Measurements from ENCODE around the gene CARM1.
A peak's percentile ranks its signal among the peaks of the same experiment; 100 is the strongest.

The CARM1 gene

DNA sequence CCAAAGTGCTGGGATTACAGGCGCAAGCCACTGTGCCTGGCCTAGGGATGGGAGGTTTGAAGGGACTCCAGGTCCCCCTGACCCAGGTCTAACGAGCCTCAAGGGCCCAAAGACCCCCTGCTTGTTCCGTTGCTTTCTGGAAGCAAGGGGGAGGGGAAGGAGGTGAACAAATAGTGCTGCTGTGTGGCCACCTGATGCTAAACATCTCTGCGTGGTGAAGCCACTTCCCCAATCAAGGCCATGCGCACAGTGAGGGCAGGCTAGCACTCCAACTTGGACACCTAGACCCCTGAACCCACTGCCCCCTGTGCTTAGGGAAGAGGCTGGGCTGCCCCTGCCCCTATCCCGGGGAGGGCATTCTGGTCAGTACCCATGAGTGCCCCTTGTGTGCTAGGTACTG is 24.0 kb downstream of the CARM1 start:
- Mint-ChIP-seq H3K4me1 (peaks cover 12 to 38% of the 10 kb centered on the region in 2 donors), H3K4me3 (peak overlapping the region in 1 of 2 donors; percentile 52), H3K9me3 (no peaks in the 10 kb centered on the region), H3K27me3 (no peaks in the 10 kb centered on the region), H3K27ac (no peak overlapping the region), H3K36me3 (peaks cover 5 to 28% of the 10 kb centered on the region in 2 donors)
- DNase-seq (no peak), ATAC-seq (replicated peaks) (no peak)

DNA sequence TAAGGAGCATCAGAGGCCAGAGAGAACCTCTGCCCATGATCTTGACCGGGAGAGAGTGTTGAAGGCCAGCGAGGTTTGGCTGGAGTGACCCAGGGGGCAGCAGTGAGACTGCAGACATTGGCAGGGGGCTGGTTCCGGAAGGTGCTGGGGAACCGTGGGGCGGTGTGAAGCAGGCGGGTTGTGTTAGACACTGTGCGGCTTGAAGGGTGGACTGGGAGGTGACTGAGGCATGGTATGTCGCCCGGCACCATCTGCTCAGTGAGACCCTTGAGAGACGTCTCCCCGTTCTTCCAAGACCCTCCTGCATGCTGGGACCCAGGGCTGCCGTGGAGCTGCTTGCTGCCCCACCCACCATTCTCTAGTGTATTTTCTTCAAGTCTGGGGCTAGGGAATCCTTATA is 24.6 kb downstream of the CARM1 start:
- ATAC-seq (replicated peaks) (no peak), DNase-seq (no peak)
- Mint-ChIP-seq H3K27me3 (no peaks in the 10 kb centered on the region), H3K4me1 (peaks cover 12 to 38% of the 10 kb centered on the region in 2 donors), H3K4me3 (no peak overlapping the region), H3K9me3 (no peaks in the 10 kb centered on the region), H3K36me3 (peaks cover 5 to 28% of the 10 kb centered on the region in 2 donors), H3K27ac (no peak overlapping the region)

DNA sequence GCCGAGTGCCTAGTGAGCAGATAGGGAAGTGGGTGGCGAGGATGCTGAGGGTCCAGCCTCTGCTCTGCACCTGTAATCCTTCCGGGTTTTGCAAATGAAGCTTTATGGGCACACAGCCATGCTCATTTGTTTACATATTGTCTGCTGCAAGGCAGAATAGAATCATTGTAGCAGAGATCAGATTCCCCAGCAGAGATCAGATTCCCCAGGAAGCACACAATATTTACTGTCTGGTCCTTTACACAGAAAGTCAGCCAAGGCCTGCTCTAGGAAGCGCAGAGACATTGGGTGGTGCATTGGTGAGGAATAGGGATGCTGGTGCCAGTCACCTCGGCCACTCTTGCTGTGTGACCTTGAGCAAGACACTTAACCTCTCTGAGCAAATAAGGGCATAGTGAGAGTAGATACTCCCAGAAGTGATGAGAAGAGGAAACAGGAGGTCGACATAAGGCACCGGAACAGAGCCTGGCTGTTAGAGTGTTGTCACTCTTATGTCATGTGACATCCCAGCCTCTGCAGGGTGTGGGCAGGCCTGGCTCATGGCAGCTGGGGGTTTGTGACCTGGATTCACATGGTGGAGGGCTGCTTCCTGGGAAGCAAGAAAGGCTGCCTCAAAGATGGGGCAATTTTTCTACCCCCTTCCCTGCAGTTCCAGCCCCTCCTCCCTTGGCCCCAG is 25.6 kb downstream of the CARM1 start:
- no peak for DNase-seq
- ATAC-seq (replicated peaks): peak in 1 of 2 donors; percentile 48
- no peaks in the 10 kb centered on the region for H3K9me3 Mint-ChIP-seq
- H3K36me3 Mint-ChIP-seq: peaks cover 6 to 24% of the 10 kb centered on the region in 2 donors
- H3K27ac Mint-ChIP-seq: no peak overlapping the region
- no peaks in the 10 kb centered on the region for H3K27me3 Mint-ChIP-seq
- H3K4me1 Mint-ChIP-seq: peaks cover 12 to 38% of the 10 kb centered on the region in 2 donors
- no peak overlapping the region for H3K4me3 Mint-ChIP-seq

DNA sequence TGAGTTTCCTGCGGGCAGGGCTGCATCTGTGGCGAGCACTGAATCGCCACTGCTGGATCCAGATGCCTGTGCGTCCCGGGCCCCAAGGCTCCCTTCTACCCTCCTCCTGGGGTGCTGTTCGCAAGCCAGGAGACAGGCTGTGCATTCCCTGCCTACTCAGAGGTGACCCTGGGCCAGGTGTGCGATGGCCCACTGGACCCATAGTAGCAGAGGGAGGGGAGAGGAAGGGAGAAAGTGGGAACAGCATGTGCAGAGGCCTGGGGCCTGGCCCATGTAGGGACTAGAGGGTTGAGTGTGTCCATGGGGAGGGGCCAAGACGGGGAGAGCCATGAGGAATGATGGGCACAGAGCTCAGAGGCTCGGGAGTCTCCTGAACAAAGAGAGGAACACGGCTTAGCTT is 27.3 kb downstream of the CARM1 start:
- no peak for ATAC-seq (replicated peaks)
- peaks cover 14 to 38% of the 10 kb centered on the region in 2 donors for H3K4me1 Mint-ChIP-seq

DNA sequence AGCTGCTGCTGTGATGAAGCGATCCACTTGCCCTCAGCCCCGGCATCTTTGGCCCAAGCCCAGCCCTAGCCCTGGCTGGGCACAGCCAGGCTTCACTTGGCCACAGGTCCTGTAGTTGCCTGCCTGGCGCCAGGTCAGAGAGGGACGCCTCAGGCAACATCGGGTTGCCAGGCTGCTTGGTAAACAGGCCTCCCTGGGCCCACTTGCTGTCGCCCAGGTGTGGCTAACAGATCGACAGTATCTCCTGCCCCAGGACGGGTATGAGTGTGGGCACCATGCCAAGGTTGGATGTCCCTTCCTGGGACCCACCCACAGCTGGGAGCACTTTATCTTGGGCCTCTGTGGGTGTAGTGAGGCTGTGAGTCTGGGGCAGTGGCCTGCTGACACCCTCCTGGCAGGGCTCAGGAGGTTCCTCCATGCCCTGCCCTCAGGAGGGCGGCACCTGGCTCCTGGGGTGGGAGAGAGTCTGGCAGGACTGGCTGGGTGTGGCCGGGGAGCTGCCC is 27.8 kb downstream of the CARM1 start:
- DNase-seq: no peak
- Mint-ChIP-seq H3K9me3 (no peaks in the 10 kb centered on the region), H3K4me1 (peaks cover 17 to 34% of the 10 kb centered on the region in 2 donors), H3K27ac (no peak overlapping the region), H3K27me3 (no peaks in the 10 kb centered on the region), H3K4me3 (no peak overlapping the region), H3K36me3 (peaks cover 11 to 40% of the 10 kb centered on the region in 2 donors)
- ATAC-seq (replicated peaks): no peak

More for the DNA sequence above, 27.3 kb downstream of the CARM1 start:
- peaks cover 14 to 36% of the 10 kb centered on the region in 2 donors for H3K36me3 Mint-ChIP-seq
- DNase-seq: no peak
- no peaks in the 10 kb centered on the region for H3K9me3 Mint-ChIP-seq
- H3K4me3 Mint-ChIP-seq: no peak overlapping the region
- no peak overlapping the region for H3K27ac Mint-ChIP-seq
- no peaks in the 10 kb centered on the region for H3K27me3 Mint-ChIP-seq

DNA sequence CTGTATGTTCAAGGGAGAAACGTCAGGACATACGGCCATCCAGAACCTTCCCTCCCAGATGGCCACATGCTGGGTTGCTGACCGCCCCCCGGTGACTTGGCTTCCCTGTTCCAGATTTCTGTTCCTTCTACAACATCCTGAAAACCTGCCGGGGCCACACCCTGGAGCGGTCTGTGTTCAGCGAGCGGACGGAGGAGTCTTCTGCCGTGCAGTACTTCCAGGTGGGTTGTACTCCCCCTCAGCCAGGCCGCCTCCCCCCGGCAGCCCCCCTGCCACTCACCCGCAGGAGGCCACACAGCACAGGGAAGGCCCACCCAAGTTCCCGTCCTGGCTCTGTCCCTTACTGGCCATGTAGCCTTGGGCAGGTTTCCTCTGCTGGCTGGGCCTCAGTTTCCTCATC is 36.6 kb downstream of the CARM1 start:
- Mint-ChIP-seq H3K4me3 (no peak overlapping the region), H3K4me1 (peaks cover 0 to 7% of the 10 kb centered on the region in 2 donors), H3K27ac (no peak overlapping the region), H3K9me3 (no peaks in the 10 kb centered on the region), H3K36me3 (peaks cover 32 to 66% of the 10 kb centered on the region in 2 donors), H3K27me3 (no peaks in the 10 kb centered on the region)
- ATAC-seq (replicated peaks) (no peak), DNase-seq (no peak)

DNA sequence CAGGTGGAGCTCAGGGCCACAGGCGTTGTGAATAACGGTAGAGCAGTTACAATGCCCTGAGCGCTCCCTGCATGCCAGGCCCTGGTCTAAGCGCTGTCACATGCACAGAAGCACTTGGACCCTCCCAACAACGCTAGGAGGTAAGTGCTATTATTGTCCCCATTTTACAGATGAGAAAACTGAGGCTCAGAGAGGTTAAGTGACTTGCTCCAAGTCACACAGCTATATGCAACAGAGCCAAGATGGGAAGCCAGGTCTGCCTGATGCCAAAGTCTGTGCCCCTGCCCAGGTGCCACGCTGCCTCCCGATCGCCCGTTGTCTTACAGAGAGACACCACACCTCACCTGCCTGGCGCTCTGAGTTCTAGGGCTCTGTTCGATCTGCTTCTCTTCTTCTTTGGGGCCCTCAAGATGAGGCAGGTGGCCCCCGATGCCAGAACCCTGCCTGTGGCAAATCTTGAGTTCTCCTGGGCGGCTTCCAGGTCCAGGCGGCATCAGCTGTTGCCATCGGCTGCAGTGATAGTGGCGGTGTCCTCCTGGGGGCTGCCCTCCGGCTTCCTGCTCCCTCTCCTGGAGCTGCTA is 37.1 kb downstream of the CARM1 start:
- ATAC-seq (replicated peaks) (no peak), DNase-seq (no peak)
- Mint-ChIP-seq H3K36me3 (peaks cover 32 to 64% of the 10 kb centered on the region in 2 donors), H3K4me3 (no peak overlapping the region), H3K9me3 (no peaks in the 10 kb centered on the region), H3K27me3 (no peaks in the 10 kb centered on the region), H3K4me1 (peaks cover 0 to 5% of the 10 kb centered on the region in 2 donors), H3K27ac (no peak overlapping the region)

DNA sequence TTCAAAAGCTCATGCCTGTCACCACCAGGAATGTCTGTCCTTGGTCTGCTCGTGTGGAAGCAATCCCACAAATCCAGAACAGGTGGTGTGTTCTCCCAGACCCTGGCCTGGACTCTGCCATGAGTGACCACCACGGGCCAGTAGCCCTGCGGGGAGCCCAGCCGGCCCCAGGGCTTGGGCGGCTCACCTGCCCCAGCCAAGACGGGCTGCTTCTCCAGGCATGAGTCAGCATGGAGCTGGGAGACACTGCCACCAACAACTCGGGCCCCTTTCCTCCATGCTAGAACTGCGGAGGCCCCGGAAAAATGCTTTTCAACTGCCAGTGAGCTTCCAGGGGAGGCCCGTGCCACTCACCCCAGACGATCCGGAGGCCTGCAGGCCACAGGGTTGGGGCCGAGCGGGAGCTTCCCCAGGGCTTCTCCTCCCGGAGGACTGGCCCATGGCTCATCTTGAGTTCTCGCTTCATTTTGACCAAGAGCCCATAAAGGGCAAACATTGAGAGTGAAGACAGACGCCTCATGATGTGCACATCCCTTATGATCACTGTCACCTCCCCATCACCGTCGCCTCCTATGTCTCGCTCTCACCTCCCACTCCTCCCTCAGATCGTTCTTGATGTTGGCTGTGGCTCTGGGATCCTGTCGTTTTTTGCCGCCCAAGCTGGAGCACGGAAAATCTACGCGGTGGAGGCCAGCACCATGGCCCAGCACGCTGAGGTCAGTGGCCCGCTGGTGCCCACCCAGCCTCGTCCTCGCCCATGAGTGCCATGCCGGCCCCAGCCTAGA is 40.4 kb downstream of the CARM1 start:
- H3K36me3 Mint-ChIP-seq: peaks cover 39 to 72% of the 10 kb centered on the region in 2 donors
- ATAC-seq (replicated peaks) (no peak), DNase-seq (no peak)
- H3K27ac Mint-ChIP-seq: no peak overlapping the region
- H3K4me3 Mint-ChIP-seq: no peak overlapping the region
- no peaks in the 10 kb centered on the region for H3K9me3 Mint-ChIP-seq
- H3K4me1 Mint-ChIP-seq: peaks cover 0 to 2% of the 10 kb centered on the region in 2 donors
- H3K27me3 Mint-ChIP-seq: no peaks in the 10 kb centered on the region

DNA sequence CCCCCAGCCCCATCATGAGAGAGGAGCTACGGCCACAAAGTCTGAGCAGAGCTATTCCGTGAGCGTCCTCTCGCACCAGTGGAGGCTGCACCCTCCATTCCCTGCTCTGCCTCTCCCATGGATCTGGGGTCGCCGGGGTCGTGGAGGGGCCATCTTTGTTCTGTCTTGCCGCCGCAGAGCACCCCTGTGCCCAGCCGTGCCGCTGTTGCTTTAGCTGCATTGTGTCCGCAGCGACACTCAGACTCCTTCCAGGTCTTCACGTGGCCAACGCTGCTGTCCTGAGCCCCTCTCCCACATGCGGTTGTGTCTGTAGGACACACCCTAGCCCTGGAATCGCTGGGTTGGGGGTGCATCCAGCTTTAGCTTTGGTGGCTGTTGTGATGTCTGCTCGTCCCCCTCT is 41.3 kb downstream of the CARM1 start:
- H3K36me3 Mint-ChIP-seq: peaks cover 41 to 73% of the 10 kb centered on the region in 2 donors
- no peak for ATAC-seq (replicated peaks)

DNA sequence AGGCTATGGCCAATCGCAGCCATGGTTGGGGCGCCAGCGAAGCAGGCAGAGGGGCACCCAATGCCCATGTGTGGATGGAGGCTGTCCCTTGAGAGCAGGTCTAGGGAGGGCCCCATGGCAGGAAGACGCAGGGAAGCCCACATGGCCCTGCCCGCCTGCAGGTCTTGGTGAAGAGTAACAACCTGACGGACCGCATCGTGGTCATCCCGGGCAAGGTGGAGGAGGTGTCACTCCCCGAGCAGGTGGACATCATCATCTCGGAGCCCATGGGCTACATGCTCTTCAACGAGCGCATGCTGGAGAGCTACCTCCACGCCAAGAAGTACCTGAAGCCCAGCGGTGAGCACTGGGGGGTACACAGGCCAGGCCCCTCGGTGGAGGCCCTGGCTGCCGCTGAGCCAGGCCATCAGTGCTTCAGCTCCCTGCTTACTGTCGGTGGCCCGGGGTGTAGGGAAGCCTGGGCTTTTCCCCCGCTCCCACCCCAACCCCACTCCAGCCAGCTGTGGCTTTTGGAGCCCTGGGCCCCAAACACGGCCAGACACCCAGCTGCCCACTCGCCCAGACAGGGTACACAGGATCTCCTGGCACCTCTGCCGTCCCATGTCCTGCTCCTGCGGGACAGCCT is 42.5 kb downstream of the CARM1 start:
- DNase-seq (no peak), ATAC-seq (replicated peaks) (no peak)
- Mint-ChIP-seq H3K27ac (no peak overlapping the region), H3K27me3 (no peaks in the 10 kb centered on the region), H3K4me3 (no peak overlapping the region), H3K9me3 (no peaks in the 10 kb centered on the region), H3K36me3 (peaks cover 40 to 67% of the 10 kb centered on the region in 2 donors), H3K4me1 (peaks cover 0 to 2% of the 10 kb centered on the region in 2 donors)

More for the DNA sequence above, 41.3 kb downstream of the CARM1 start:
- no peak overlapping the region for H3K4me3 Mint-ChIP-seq
- no peak overlapping the region for H3K27ac Mint-ChIP-seq
- H3K4me1 Mint-ChIP-seq: peaks cover 0 to 2% of the 10 kb centered on the region in 2 donors
- H3K9me3 Mint-ChIP-seq: no peaks in the 10 kb centered on the region
- DNase-seq: no peak
- no peaks in the 10 kb centered on the region for H3K27me3 Mint-ChIP-seq

DNA sequence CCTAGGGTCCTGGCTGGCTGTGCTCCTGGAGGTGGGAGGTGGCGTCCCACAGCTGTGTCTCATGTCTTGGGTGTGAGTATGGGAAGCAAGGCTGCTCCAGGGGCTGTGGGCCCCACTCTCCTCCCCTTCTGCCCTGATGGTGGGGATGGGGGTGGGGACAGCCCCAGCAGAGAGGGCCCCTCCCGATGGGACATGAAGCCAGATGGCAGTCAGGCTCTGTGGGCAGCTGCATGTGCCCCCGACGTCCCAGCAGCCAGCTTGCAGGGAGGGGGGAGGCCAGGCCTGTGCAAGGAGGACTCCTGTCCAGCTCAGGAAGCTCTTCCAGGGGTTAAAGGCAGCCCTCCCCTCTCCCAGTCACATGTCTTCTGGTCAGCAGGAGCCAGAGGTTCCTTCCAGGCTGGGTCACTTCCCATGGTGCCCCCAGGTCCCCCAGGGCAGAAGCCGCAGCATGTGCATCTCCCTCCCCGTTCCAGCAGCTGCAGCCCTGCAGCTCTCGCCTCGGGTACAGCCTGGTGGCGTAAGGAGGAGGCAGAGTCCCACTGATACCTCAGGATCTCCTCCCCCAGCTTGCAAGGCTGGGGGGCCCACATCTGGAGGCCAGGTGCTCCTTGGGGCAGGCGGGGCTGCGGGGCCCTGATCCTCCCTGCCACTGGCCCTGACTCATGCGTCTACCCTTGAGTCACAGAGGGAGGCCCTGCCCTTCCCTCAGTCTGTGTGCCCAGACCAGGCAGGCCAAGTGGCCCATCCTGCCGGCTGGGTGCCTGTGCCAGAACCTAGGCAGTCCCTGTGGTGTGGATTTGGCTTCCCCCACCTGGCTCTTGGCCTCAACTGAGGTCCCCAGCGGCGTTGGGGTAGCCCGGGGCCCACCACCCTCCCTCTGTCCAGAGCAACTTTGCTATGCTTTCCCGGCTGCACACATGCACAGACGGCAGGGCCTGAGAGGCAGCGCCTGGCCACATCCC is 44.1 kb downstream of the CARM1 start:
- Mint-ChIP-seq H3K4me1 (peaks cover 0 to 2% of the 10 kb centered on the region in 2 donors), H3K27ac (peak overlapping the region; percentile 62), H3K4me3 (no peak overlapping the region), H3K27me3 (no peaks in the 10 kb centered on the region), H3K36me3 (peaks cover 41 to 64% of the 10 kb centered on the region in 2 donors), H3K9me3 (no peaks in the 10 kb centered on the region)
- ATAC-seq (replicated peaks) (no peak), DNase-seq (no peak)

DNA sequence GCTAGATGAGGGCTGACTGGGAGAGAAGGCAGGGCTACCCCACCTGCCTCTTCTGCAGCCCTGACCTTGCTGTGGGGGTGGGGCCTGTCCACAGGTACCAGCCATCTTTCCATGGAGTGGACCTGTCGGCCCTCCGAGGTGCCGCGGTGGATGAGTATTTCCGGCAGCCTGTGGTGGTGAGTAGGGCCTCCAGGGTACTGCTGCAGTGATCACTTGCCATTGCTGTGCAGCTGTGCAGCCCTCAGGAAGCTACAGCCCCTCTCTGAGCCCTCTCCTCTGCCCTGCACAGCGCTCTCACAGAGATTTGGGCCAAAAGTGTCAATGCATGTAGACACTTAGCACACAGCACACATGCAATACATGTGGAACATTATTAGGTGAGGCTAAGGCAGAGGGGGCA is 45.2 kb downstream of the CARM1 start:
- Mint-ChIP-seq H3K27ac (no peak overlapping the region), H3K4me3 (no peak overlapping the region), H3K27me3 (no peaks in the 10 kb centered on the region), H3K9me3 (no peaks in the 10 kb centered on the region), H3K36me3 (peaks cover 43 to 66% of the 10 kb centered on the region in 2 donors), H3K4me1 (peaks cover 0 to 2% of the 10 kb centered on the region in 2 donors)
- DNase-seq (no peak), ATAC-seq (replicated peaks) (no peak)

DNA sequence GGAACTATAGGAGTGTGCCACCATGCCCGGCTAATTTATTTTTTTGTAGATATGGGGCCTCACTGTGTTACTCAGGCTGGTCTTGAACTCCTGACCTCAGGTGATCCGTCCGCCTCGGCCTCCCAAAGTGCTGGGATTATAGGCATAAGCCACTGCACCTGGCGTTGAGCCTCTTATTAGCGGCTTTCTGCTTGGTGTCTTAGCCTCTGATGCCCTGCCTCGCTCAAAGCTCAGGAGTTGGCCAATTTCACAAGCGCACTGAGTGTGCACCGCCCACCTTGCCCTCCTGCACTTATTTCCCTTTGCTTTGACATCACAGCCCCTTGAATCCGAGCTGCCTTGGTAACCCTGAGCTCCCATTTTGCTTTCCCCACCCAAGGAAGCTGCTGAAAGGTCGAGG is 47.0 kb downstream of the CARM1 start:
- no peak for ATAC-seq (replicated peaks)
- Mint-ChIP-seq H3K4me1 (peaks cover 0 to 2% of the 10 kb centered on the region in 2 donors), H3K9me3 (no peaks in the 10 kb centered on the region), H3K36me3 (peaks cover 37 to 59% of the 10 kb centered on the region in 2 donors), H3K27me3 (no peaks in the 10 kb centered on the region), H3K27ac (peak overlapping the region; percentile 56), H3K4me3 (no peak overlapping the region)
- DNase-seq: no peak
